ENCODE measurements around the gene SLC26A2.

GRCh38 chr5:149912226-149912871 lies 48.2 kb upstream of the SLC26A2 start:
- TF ChIP-seq ZNF416 (tag by site-specific recombination; IDR thresholded peaks at IDR 0.05) (no peak), CTCF (tag by site-specific recombination; IDR thresholded peaks at IDR 0.05) (no peak), ZNF354C (tag by site-specific recombination; IDR thresholded peaks at IDR 0.05; ENCODE audit: borderline replicate concordance, low read depth) (no peak), ZNF274 (IDR thresholded peaks at IDR 0.05; ENCODE audit: low read length) (no peak), ZNF274 (tag by site-specific recombination; IDR thresholded peaks at IDR 0.05; ENCODE audit: borderline replicate concordance) (no peak), ZNF391 (tag by site-specific recombination; IDR thresholded peaks at IDR 0.05; ENCODE audit: borderline replicate concordance, low read depth) (no peak), IKZF3 (tag by site-specific recombination; IDR thresholded peaks at IDR 0.05) (no peak), ZNF280D (tag by site-specific recombination; IDR thresholded peaks at IDR 0.05) (no peak), ZNF639 (tag by site-specific recombination; IDR thresholded peaks at IDR 0.05) (no peak), ZNF174 (tag by site-specific recombination; IDR thresholded peaks at IDR 0.05) (no peak)

Data from HEK293 (cell line).